Breast epithelium (tissue), 3 donors: ENCODE measurements around the gene CTAG1B.

Experiments used
- POLR2A ChIP-seq: fragments of 450-650 bp; IDR thresholded peaks from one replicate; pipeline ENCODE4 v1.6.1; 2016; ENCODE audit warnings: antibody characterized with exemption, mild to moderate bottlenecking, moderate library complexity
- TF ChIP-seq, protein P1 (sequence below), 3 donors: fragments of 450-650 bp; IDR thresholded peaks; one replicate each; pipeline ENCODE4 v1.5.1; 2016 to 2017; ENCODE audit warnings: antibody characterized with exemption in 3 of 3, mild to moderate bottlenecking in 3 of 3, moderate library complexity in 3 of 3

DNA sequence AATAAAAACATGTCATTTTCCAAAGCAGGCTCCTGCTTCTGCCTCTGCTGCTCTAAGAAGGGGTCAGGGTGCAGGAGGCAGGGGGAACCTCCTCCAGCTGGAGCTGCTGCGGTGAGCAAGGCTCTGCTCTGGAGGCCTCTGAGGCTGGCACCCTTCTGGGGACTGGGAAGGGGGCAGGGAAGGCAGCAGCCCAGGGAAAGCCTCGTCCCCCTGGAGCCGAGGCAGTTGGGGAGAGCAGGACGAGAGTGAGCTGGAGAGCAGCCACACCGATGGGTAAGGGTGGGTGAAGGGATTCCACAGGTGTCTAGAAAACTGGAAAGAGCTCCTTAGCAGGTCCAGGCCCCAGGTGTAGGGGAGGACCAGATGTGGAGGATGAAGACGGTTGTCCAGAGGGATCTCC, 36.3 kb upstream of the CTAG1B start:
- TF ChIP-seq, protein P1, sequence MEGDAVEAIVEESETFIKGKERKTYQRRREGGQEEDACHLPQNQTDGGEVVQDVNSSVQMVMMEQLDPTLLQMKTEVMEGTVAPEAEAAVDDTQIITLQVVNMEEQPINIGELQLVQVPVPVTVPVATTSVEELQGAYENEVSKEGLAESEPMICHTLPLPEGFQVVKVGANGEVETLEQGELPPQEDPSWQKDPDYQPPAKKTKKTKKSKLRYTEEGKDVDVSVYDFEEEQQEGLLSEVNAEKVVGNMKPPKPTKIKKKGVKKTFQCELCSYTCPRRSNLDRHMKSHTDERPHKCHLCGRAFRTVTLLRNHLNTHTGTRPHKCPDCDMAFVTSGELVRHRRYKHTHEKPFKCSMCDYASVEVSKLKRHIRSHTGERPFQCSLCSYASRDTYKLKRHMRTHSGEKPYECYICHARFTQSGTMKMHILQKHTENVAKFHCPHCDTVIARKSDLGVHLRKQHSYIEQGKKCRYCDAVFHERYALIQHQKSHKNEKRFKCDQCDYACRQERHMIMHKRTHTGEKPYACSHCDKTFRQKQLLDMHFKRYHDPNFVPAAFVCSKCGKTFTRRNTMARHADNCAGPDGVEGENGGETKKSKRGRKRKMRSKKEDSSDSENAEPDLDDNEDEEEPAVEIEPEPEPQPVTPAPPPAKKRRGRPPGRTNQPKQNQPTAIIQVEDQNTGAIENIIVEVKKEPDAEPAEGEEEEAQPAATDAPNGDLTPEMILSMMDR (IDR thresholded peaks at IDR 0.05), result no peak
- TF ChIP-seq POLR2A, result no peak
